Hepatocyte (in vitro differentiated cells): ENCODE measurements around the gene JUND.

ENCODE experiments used
- EZH2 ChIP-seq: fragments of 200-600 bp; sonication (generic); IDR thresholded peaks from 2 replicates; pipeline ENCODE4 v1.6.1; 2016; ENCODE audit warnings: antibody characterized with exemption, mild to moderate bottlenecking, borderline replicate concordance
- TF ChIP-seq, protein P1 (sequence below): fragments of 200-600 bp; sonication (generic); IDR thresholded peaks from 2 replicates; pipeline ENCODE4 v1.5.1; 2016; ENCODE audit warnings: antibody characterized with exemption, mild to moderate bottlenecking; ENCODE audit not compliant: poor library complexity

- TF ChIP-seq, protein P1, sequence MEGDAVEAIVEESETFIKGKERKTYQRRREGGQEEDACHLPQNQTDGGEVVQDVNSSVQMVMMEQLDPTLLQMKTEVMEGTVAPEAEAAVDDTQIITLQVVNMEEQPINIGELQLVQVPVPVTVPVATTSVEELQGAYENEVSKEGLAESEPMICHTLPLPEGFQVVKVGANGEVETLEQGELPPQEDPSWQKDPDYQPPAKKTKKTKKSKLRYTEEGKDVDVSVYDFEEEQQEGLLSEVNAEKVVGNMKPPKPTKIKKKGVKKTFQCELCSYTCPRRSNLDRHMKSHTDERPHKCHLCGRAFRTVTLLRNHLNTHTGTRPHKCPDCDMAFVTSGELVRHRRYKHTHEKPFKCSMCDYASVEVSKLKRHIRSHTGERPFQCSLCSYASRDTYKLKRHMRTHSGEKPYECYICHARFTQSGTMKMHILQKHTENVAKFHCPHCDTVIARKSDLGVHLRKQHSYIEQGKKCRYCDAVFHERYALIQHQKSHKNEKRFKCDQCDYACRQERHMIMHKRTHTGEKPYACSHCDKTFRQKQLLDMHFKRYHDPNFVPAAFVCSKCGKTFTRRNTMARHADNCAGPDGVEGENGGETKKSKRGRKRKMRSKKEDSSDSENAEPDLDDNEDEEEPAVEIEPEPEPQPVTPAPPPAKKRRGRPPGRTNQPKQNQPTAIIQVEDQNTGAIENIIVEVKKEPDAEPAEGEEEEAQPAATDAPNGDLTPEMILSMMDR: no peak
- no peak for TF ChIP-seq EZH2
Measured at GRCh38 chr19:18231775-18232174, 49.6 kb downstream of the JUND start.
